ENCODE data around the gene ARHGEF3. TPM values are rescaled to one million over a fixed set of nuclear protein-coding genes. Genes with fewer than 3 reads are reported as not detected.

ARHGEF3 gene
- total and polyA plus RNA-seq, 4 experiments from 2014 or later, result 120 to 160 (median 126) TPM

- peak within 1 kb of the TSS; percentile 76 to 90 for H3K4me3 ChIP-seq (ENCODE audit: low read length in 2 of 2)
Observed at GRCh38 chr3:56683122-56683817, 118.5 kb downstream of the ARHGEF3 start, which contains the start of gene TASOR. TASOR (minus strand) TSS chr3:56683265; CDS start chr3:56683006, 259 bp downstream.

GRCh38 chr3:56682462-56683121, 119.2 kb downstream of the ARHGEF3 start:
- CTCF ChIA-PET (ENCODE audit: partially characterized antibody), result interaction anchor here (0.7 to 1.6 kb wide), 9 partner anchors 9 to 313 kb away, joined by 3 to 11 read pairs (median 5); partner anchors contain the start of gene CCDC66
- peaks cover 28 to 59% (median 42%) of the 10 kb centered on the region in 4 donors for H3K4me1 Mint-ChIP-seq
- Histone ChIP-seq H3K36me3 (ENCODE audit: insufficient read depth, low read length) (no peaks in the 10 kb centered on the region), H3K4me3 (ENCODE audit: low read length in 2 of 2) (peak overlapping the region; percentile 76 to 90), H3K4me1 (ENCODE audit: insufficient read depth, low read length) (peaks cover 55% of the 10 kb centered on the region), H3K9me3 (ENCODE audit: control insufficient read depth in 1 of 2, low read length in 2 of 2) (no peaks in the 10 kb centered on the region), H3K27me3 (ENCODE audit: insufficient read depth, low read length) (no peaks in the 10 kb centered on the region), H3K27ac (ENCODE audit: low read depth, low read length) (peak overlapping the region; percentile 96)
- peak overlapping the region; percentile 93 to 98 (median 96) for H3K27ac Mint-ChIP-seq
- H3K27me3 Mint-ChIP-seq, result no peaks in the 10 kb centered on the region
- H3K9me3 Mint-ChIP-seq, result no peaks in the 10 kb centered on the region
- peak; percentile 79 to 86 (median 85) for DNase-seq
- H3K36me3 Mint-ChIP-seq, result peaks cover 16 to 20% of the 10 kb centered on the region in 2 donors
- POLR2A ChIA-PET (ENCODE audit: partially characterized antibody), result interaction anchor here (0.6 to 4.3 kb wide), 43 partner anchors 9 to 1010 kb away, joined by 3 to 113 read pairs (median 4); partner anchors contain the start of genes ARF4, ARHGEF3, CCDC66 and DENND6A
- peak overlapping the region; percentile 91 to 98 (median 94) for H3K4me3 Mint-ChIP-seq
- intact Hi-C loops (cut with micrococcal nuclease), result loop anchor here (1.0 to 10.0 kb wide), 7 partner anchors 14 to 1625 kb away; partner anchors contain the start of genes APPL1, ARF4, ARHGEF3 and CCDC66

More at GRCh38 chr3:56683122-56683817, 118.5 kb downstream of the ARHGEF3 start, which contains the start of gene TASOR:
- H3K27ac ChIP-seq (ENCODE audit: low read depth, low read length), result peak within 1 kb of the TSS; percentile 96
- H3K4me1 Mint-ChIP-seq, result peaks cover 25 to 54% (median 38%) of the 10 kb centered on the region in 4 donors
- ChIA-PET POLR2A (ENCODE audit: partially characterized antibody) (interaction anchor here (0.6 to 4.3 kb wide), 36 partner anchors 9 to 1010 kb away, joined by 3 to 113 read pairs (median 5); partner anchors contain the start of genes ARF4, ARHGEF3, CCDC66 and DENND6A), CTCF (ENCODE audit: partially characterized antibody) (interaction anchor here (0.7 to 1.6 kb wide), 8 partner anchors 9 to 313 kb away, joined by 3 to 11 read pairs (median 5); partner anchors contain the start of gene CCDC66)
- peak within 1 kb of the TSS; percentile 93 to 98 (median 96) for H3K27ac Mint-ChIP-seq
- H3K9me3 Mint-ChIP-seq, result no peaks in the 10 kb centered on the region
- no peaks in the 10 kb centered on the region for H3K9me3 ChIP-seq (ENCODE audit: control insufficient read depth in 1 of 2, low read length in 2 of 2)
- H3K27me3 Mint-ChIP-seq, result no peaks in the 10 kb centered on the region
- intact Hi-C loops (cut with micrococcal nuclease), result loop anchor here (1.0 to 10.0 kb wide), 6 partner anchors 14 to 1624 kb away; partner anchors contain the start of genes APPL1, ARF4, ARHGEF3 and HTD2
- H3K27me3 ChIP-seq (ENCODE audit: insufficient read depth, low read length), result no peaks in the 10 kb centered on the region
- peak; percentile 86 to 88 (median 88) for DNase-seq
- H3K4me1 ChIP-seq (ENCODE audit: insufficient read depth, low read length), result peaks cover 48% of the 10 kb centered on the region
- H3K36me3 ChIP-seq (ENCODE audit: insufficient read depth, low read length), result no peaks in the 10 kb centered on the region
- peak within 1 kb of the TSS; percentile 91 to 98 (median 94) for H3K4me3 Mint-ChIP-seq
- peaks cover 13 to 17% of the 10 kb centered on the region in 2 donors for H3K36me3 Mint-ChIP-seq

- Mint-ChIP-seq H3K9me3 (no peaks in the 10 kb centered on the region), H3K36me3 (peaks cover 18 to 22% of the 10 kb centered on the region in 2 donors), H3K27ac (peak overlapping the region; percentile 93 to 98 (median 96)), H3K4me1 (peaks cover 34 to 65% (median 48%) of the 10 kb centered on the region in 4 donors), H3K4me3 (peak overlapping the region; percentile 91 to 98 (median 94)), H3K27me3 (no peaks in the 10 kb centered on the region)
- H3K36me3 ChIP-seq (ENCODE audit: insufficient read depth, low read length), result no peaks in the 10 kb centered on the region
- H3K27ac ChIP-seq (ENCODE audit: low read depth, low read length), result peak overlapping the region; percentile 96
- H3K27me3 ChIP-seq (ENCODE audit: insufficient read depth, low read length), result no peaks in the 10 kb centered on the region
- H3K4me3 ChIP-seq (ENCODE audit: low read length in 2 of 2), result peak overlapping the region; percentile 76 to 90
- no peaks in the 10 kb centered on the region for H3K9me3 ChIP-seq (ENCODE audit: control insufficient read depth in 1 of 2, low read length in 2 of 2)
- no peak for DNase-seq
- ChIA-PET CTCF (ENCODE audit: partially characterized antibody) (interaction anchor here (1.2 to 1.6 kb wide), 5 partner anchors 8 to 125 kb away, joined by 3 to 11 read pairs (median 5); partner anchors contain the start of gene CCDC66), POLR2A (ENCODE audit: partially characterized antibody) (interaction anchor here (0.6 to 4.3 kb wide), 33 partner anchors 8 to 1011 kb away, joined by 3 to 113 read pairs (median 5); partner anchors contain the start of genes ARF4, ARHGEF3, CCDC66 and DENND6A)
- intact Hi-C loops (cut with micrococcal nuclease), result loop anchor here (1.0 to 10.0 kb wide), 5 partner anchors 15 to 1625 kb away; partner anchors contain the start of genes APPL1, CCDC66, HTD2 and RPP14
- peaks cover 60% of the 10 kb centered on the region for H3K4me1 ChIP-seq (ENCODE audit: insufficient read depth, low read length)
Observed at GRCh38 chr3:56681984-56682461, 119.7 kb downstream of the ARHGEF3 start.

GRCh38 chr3:56680054-56680580, 121.6 kb downstream of the ARHGEF3 start:
- Histone ChIP-seq H3K27ac (ENCODE audit: low read depth, low read length) (no peak overlapping the region), H3K9me3 (ENCODE audit: control insufficient read depth in 1 of 2, low read length in 2 of 2) (no peaks in the 10 kb centered on the region), H3K4me1 (ENCODE audit: insufficient read depth, low read length) (peaks cover 76% of the 10 kb centered on the region), H3K4me3 (ENCODE audit: low read length in 2 of 2) (peak overlapping the region in 1 of 2 donors; percentile 20), H3K27me3 (ENCODE audit: insufficient read depth, low read length) (no peaks in the 10 kb centered on the region), H3K36me3 (ENCODE audit: insufficient read depth, low read length) (no peaks in the 10 kb centered on the region)
- DNase-seq, result no peak
- POLR2A ChIA-PET (ENCODE audit: partially characterized antibody), result interaction anchor here (1.4 kb wide), 1 partner anchor 120 kb away, joined by 3 read pairs; no protein-coding TSS in a partner anchor
- Mint-ChIP-seq H3K27me3 (no peaks in the 10 kb centered on the region), H3K27ac (peak overlapping the region in 2 of 7 donors; percentile 23 to 98), H3K4me1 (peaks cover 39 to 81% (median 56%) of the 10 kb centered on the region in 4 donors), H3K4me3 (peak overlapping the region in 5 of 8 donors; percentile 23 to 60 (median 56)), H3K9me3 (no peaks in the 10 kb centered on the region), H3K36me3 (peaks cover 18 to 30% of the 10 kb centered on the region in 2 donors)
- intact Hi-C loops (cut with micrococcal nuclease), result loop anchor here (5.0 to 10.0 kb wide), 3 partner anchors 88 to 1627 kb away; partner anchors contain the start of genes APPL1, HTD2 and RPP14
- CTCF ChIA-PET (ENCODE audit: partially characterized antibody), result interaction anchor here (0.7 kb wide), 1 partner anchor 104 kb away, joined by 3 read pairs; no protein-coding TSS in a partner anchor

Other genes with a start within 250 kb of the ARHGEF3 start
- 100 to 1,000 TPM in 1 of 2 experiments, 10 to 100 TPM in 1; 93.4 to 104 TPM for gene CCDC66, start 244.8 kb downstream of the ARHGEF3 start, total RNA-seq
- gene CCDC66, start 244.8 kb downstream of the ARHGEF3 start, polyA plus RNA-seq, result 10 to 100 TPM; 11.8 to 22.5 TPM
- 100 to 1,000 TPM; 109 to 112 TPM for gene TASOR, start 118.7 kb downstream of the ARHGEF3 start, total RNA-seq
- 10 to 100 TPM; 22.7 to 42.2 TPM for gene TASOR, start 118.7 kb downstream of the ARHGEF3 start, polyA plus RNA-seq